Activated T-helper 9 cell treated with anti-CD3 and anti-CD28 coated beads, Interleukin-2, amount 50 U/mL, for 16 hours (primary cell): Measurements from ENCODE around the gene MPIG6B.

Experiments used
- DNase-seq: peaks from one replicate; pipeline ENCODE4 v3.0.0-alpha.2; 2020; ENCODE audit warnings: low read depth

Gene MPIG6B

GRCh38 chr6:31723245-31723979 lies at the start of gene MPIG6B:
Gene MPIG6B (plus strand): TSS chr6:31723373. CDS start chr6:31723384, 11 bp downstream.
- no peak for DNase-seq

GRCh38 chr6:31676322-31676903 lies 46.8 kb upstream of the MPIG6B start:
- no peak for DNase-seq

- no peak for DNase-seq
Observed at GRCh38 chr6:31676904-31677303, 46.3 kb upstream of the MPIG6B start.

- DNase-seq = no peak
Observed at GRCh38 chr6:31677955-31678354, 45.2 kb upstream of the MPIG6B start.

- DNase-seq = peak; percentile 50
Observed at GRCh38 chr6:31680226-31681134, 42.7 kb upstream of the MPIG6B start, which contains the start of gene LY6G5C. Gene LY6G5C (minus strand): TSS chr6:31681067. CDS start chr6:31680373, 694 bp downstream.

- DNase-seq = peak; percentile 26
Observed at GRCh38 chr6:31681135-31681671, 42.0 kb upstream of the MPIG6B start.

GRCh38 chr6:31683591-31683990 lies 39.6 kb upstream of the MPIG6B start:
- no peak for DNase-seq

GRCh38 chr6:31686483-31686882 lies 36.7 kb upstream of the MPIG6B start:
- no peak for DNase-seq

- DNase-seq = no peak
Observed at GRCh38 chr6:31687321-31687720, 35.9 kb upstream of the MPIG6B start.

- no peak for DNase-seq
Observed at GRCh38 chr6:31687860-31688693, 35.1 kb upstream of the MPIG6B start.

- no peak for DNase-seq
Observed at GRCh38 chr6:31689249-31690110, 33.7 kb upstream of the MPIG6B start.

GRCh38 chr6:31690231-31691077 lies 32.7 kb upstream of the MPIG6B start:
- DNase-seq = no peak

- DNase-seq = no peak
Observed at GRCh38 chr6:31691078-31691463, 32.1 kb upstream of the MPIG6B start.

GRCh38 chr6:31691564-31692108 lies 31.5 kb upstream of the MPIG6B start:
- no peak for DNase-seq

GRCh38 chr6:31692353-31692752 lies 30.8 kb upstream of the MPIG6B start:
- DNase-seq = no peak

GRCh38 chr6:31692886-31693285 lies 30.3 kb upstream of the MPIG6B start:
- DNase-seq = no peak

GRCh38 chr6:31693535-31693934 lies 29.6 kb upstream of the MPIG6B start:
- DNase-seq = no peak

- DNase-seq = no peak
Observed at GRCh38 chr6:31697555-31697954, 25.6 kb upstream of the MPIG6B start.

GRCh38 chr6:31700740-31701401 lies 22.3 kb upstream of the MPIG6B start:
- DNase-seq = no peak
